ENCODE data around the gene THSD4. TPM values are rescaled to one million over a fixed set of nuclear protein-coding genes. Genes with fewer than 3 reads are reported as not detected.

The THSD4 gene
- total RNA-seq, 4 donors from 2014 or later, result 16.6 to 25.3 (median 24.1) TPM

GRCh38 chr15:71359246-71359645 lies 244.0 kb downstream of the THSD4 start:
- Histone ChIP-seq H3K36me3 (no peaks in the 10 kb centered on the region), H3K27ac (no peak overlapping the region), H3K4me3 (no peak overlapping the region), H3K9me3 (no peaks in the 10 kb centered on the region), H3K4me1 (peaks cover 33% of the 10 kb centered on the region), H3K27me3 (no peaks in the 10 kb centered on the region)
- TF ChIP-seq POLR2A (IDR thresholded peaks at IDR 0.05) (no peak), POLR2AphosphoS5 (IDR thresholded peaks at IDR 0.05) (no peak), EP300 (IDR thresholded peaks at IDR 0.05) (no peak)
- TF ChIP-seq, protein P1, sequence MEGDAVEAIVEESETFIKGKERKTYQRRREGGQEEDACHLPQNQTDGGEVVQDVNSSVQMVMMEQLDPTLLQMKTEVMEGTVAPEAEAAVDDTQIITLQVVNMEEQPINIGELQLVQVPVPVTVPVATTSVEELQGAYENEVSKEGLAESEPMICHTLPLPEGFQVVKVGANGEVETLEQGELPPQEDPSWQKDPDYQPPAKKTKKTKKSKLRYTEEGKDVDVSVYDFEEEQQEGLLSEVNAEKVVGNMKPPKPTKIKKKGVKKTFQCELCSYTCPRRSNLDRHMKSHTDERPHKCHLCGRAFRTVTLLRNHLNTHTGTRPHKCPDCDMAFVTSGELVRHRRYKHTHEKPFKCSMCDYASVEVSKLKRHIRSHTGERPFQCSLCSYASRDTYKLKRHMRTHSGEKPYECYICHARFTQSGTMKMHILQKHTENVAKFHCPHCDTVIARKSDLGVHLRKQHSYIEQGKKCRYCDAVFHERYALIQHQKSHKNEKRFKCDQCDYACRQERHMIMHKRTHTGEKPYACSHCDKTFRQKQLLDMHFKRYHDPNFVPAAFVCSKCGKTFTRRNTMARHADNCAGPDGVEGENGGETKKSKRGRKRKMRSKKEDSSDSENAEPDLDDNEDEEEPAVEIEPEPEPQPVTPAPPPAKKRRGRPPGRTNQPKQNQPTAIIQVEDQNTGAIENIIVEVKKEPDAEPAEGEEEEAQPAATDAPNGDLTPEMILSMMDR (IDR thresholded peaks at IDR 0.05), result no peak
- WGBS, result 79% methylated on average over 7 of the region's 7 CpGs
- no peak for DNase-seq (ENCODE audit: low spot score in 2 of 2)

GRCh38 chr15:71362556-71362955 lies 247.3 kb downstream of the THSD4 start:
- DNase-seq (ENCODE audit: low spot score in 2 of 2), result no peak
- WGBS, result 81% methylated on average over 8 of the region's 8 CpGs
- no peak for TF ChIP-seq POLR2AphosphoS5 (IDR thresholded peaks at IDR 0.05)
- TF ChIP-seq POLR2A (IDR thresholded peaks at IDR 0.05), result no peak
- TF ChIP-seq, protein P1 (IDR thresholded peaks at IDR 0.05), result no peak
- no peak for TF ChIP-seq EP300 (IDR thresholded peaks at IDR 0.05)

GRCh38 chr15:71362987-71363968 lies 248.0 kb downstream of the THSD4 start:
- DNase-seq (ENCODE audit: low spot score in 2 of 2), result no peak
- Histone ChIP-seq H3K27ac (no peak overlapping the region), H3K36me3 (no peaks in the 10 kb centered on the region), H3K27me3 (no peaks in the 10 kb centered on the region), H3K4me1 (peaks cover 9% of the 10 kb centered on the region), H3K9me3 (no peaks in the 10 kb centered on the region), H3K4me3 (no peak overlapping the region)
- TF ChIP-seq POLR2A (IDR thresholded peaks at IDR 0.05), result no peak
- TF ChIP-seq, protein P1 (IDR thresholded peaks at IDR 0.05), result no peak
- no peak for TF ChIP-seq EP300 (IDR thresholded peaks at IDR 0.05)
- 94% methylated on average over 11 of the region's 11 CpGs for WGBS

More at GRCh38 chr15:71362556-71362955, 247.3 kb downstream of the THSD4 start:
- H3K4me3 ChIP-seq, result no peak overlapping the region
- H3K27me3 ChIP-seq, result no peaks in the 10 kb centered on the region
- no peak overlapping the region for H3K27ac ChIP-seq
- H3K9me3 ChIP-seq, result no peaks in the 10 kb centered on the region
- H3K36me3 ChIP-seq, result no peaks in the 10 kb centered on the region
- peaks cover 11% of the 10 kb centered on the region for H3K4me1 ChIP-seq

- no peak for DNase-seq (ENCODE audit: low spot score in 2 of 2)
- no peak overlapping the region for H3K27ac ChIP-seq
These were observed 248.9 kb downstream of the THSD4 start for GRCh38 chr15:71364117-71364584.

More at GRCh38 chr15:71364117-71364584, 248.9 kb downstream of the THSD4 start:
- TF ChIP-seq, protein P1 (IDR thresholded peaks at IDR 0.05), result no peak
- no peak for TF ChIP-seq POLR2A (IDR thresholded peaks at IDR 0.05)
- no peak for TF ChIP-seq POLR2AphosphoS5 (IDR thresholded peaks at IDR 0.05)
- no peak for TF ChIP-seq EP300 (IDR thresholded peaks at IDR 0.05)
- Histone ChIP-seq H3K27me3 (no peaks in the 10 kb centered on the region), H3K4me3 (no peak overlapping the region), H3K4me1 (peaks cover 9% of the 10 kb centered on the region), H3K36me3 (no peaks in the 10 kb centered on the region), H3K9me3 (no peaks in the 10 kb centered on the region)
- WGBS, result 65% methylated on average over 5 of the region's 5 CpGs

All from suprapubic skin (tissue), 4 donors.